ENCODE data around the gene ZNF773. TPM values are rescaled to one million over a fixed set of nuclear protein-coding genes. Genes with fewer than 3 reads are reported as not detected.

Gene ZNF773
- total RNA-seq = 12.1 and 17.4 TPM in 2 replicates

DNA sequence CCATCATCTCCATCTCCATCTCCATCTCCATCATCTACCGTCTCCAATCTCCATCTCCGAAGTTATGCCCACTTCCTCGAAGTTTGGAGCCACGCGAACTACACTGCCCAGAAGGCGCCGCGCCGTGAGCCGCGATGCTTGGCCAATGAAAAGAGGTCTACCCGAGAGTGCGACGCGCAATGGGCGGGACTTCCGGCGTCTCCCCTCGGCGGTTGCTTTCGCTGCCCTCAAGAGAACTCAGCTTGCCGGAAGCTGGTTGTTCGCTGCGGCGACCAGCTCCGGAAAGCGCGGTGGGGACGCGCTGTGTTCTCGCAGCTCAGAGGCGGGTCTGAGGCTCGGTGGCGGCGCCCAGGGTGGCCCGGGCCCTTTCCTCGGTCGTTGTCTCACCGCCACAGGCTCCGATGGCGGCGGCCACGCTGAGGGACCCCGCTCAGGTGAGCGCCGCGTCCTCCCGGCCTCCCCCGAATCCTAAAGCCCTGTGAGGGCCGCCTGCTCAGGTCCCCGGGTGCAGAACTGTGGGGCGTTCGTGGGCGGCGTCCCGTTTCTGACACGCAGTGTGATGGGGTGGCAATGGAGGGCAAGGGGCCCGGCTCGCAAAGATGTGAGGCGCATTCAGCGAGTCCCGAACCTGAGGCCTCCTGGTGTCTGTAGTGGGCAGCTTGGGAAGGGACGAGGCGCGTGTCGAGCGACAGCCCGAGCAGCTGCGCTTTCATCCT is at the start of gene ZNF773:
TSS of gene ZNF773 (plus strand) at position 259 of the 716 bp plus-strand sequence. CDS start at position 402, 143 bp downstream.
- H3K4me3 ChIP-seq (ENCODE audit: low read depth, low read length) = peak within 1 kb of the TSS; percentile 71
- peak; percentile 95 for DNase-seq (ENCODE audit: low read depth)

DNA sequence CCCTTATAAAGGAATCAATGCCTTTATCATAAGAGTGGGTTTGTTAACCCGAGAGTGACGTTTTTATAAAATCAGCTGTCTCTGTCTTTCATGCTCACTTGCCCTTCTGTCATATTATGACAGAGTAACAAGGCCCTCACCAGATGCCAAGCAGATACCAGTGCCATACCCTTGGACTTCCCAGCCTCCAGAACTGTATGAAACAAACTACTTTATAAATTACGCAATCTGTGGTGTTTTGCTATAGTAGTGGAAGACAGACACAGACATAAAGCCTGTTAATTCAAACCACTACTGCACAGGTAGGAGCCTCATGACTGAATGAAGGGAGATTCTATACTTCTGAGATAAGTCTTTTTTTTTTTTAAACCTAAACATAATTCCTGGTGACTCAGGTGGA is 47.4 kb upstream of the ZNF773 start:
- no peak for TF ChIP-seq CTCF (IDR thresholded peaks at IDR 0.05; ENCODE audit: insufficient read depth, low read depth, low read length)
- H3K4me3 ChIP-seq (ENCODE audit: low read depth, low read length) = no peak overlapping the region
- no peak for DNase-seq (ENCODE audit: low read depth)

GRCh38 chr19:57465680-57466381 is 33.9 kb upstream of the ZNF773 start:
- H3K4me3 ChIP-seq (ENCODE audit: low read depth, low read length) = no peak overlapping the region
- peak; percentile 41 for TF ChIP-seq CTCF (IDR thresholded peaks at IDR 0.05; ENCODE audit: insufficient read depth, low read depth, low read length)
- peak; percentile 23 for DNase-seq (ENCODE audit: low read depth)

- no peak overlapping the region for H3K4me3 ChIP-seq (ENCODE audit: low read depth, low read length)
- no peak for TF ChIP-seq CTCF (IDR thresholded peaks at IDR 0.05; ENCODE audit: insufficient read depth, low read depth, low read length)
- no peak for DNase-seq (ENCODE audit: low read depth)
Observed at GRCh38 chr19:57466489-57466888, 33.2 kb upstream of the ZNF773 start.

GRCh38 chr19:57473646-57474045 is 26.1 kb upstream of the ZNF773 start:
- H3K4me3 ChIP-seq (ENCODE audit: low read depth, low read length) = no peak overlapping the region
- DNase-seq (ENCODE audit: low read depth) = peak; percentile 5
- TF ChIP-seq CTCF (IDR thresholded peaks at IDR 0.05; ENCODE audit: insufficient read depth, low read depth, low read length) = no peak

DNA sequence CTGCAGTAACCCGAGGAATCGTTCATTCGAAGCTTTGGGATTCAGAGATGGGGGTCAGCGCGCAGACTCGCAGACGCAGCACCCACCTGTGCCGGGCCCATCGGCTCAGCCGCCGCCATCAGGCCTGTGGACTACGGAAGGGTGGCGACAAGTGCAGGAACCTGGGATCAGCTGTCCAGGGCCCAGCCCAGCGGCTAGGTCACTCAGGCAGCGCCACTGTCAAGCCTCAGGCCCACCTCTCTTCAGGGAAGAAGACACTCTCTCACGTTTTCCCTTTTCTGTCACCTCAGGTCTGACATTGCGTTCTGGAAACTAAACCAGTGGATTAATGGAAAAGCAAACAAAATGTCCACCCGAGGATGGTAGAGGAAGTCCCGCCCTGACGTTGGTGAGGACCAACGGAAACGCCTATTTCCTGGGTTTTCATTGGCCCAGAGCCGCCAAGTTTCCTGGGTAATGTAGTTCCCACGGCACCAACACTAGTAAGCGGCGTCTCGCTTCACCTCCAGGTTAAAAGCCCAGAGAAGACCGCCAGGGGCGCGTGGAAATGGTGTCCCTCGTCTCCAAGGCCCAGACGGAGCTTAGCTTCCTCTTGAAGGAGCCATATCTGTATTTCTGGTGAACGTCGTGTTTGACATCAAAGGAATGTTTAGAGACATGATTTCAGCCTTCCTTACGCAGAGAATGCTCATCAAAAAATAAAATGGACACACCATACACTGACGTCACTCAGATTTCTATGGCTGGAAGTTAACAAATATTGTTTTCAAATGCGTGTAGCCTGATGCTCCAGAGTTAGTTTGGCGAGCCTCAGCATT is 22.3 kb upstream of the ZNF773 start, which contains the start of gene ZNF772:
TSS of gene ZNF772 (minus strand) at position 376 of the 818 bp plus-strand sequence. CDS start at position 119, 257 bp downstream.
- peak; percentile 79 for TF ChIP-seq CTCF (IDR thresholded peaks at IDR 0.05; ENCODE audit: insufficient read depth, low read depth, low read length)
- H3K4me3 ChIP-seq (ENCODE audit: low read depth, low read length) = peak within 1 kb of the TSS; percentile 70
- peak; percentile 96 for DNase-seq (ENCODE audit: low read depth)

Data from fibroblast of villous mesenchyme (primary cell).